ENCODE data around the gene HIVEP3. TPM values are rescaled to one million over a fixed set of nuclear protein-coding genes. Genes with fewer than 3 reads are reported as not detected.

HIVEP3 gene
- total RNA-seq, 1 donor, result 1.8 TPM

- Histone ChIP-seq H2AFZ (ENCODE audit: low read length) (no peak overlapping the region), H3K27ac (ENCODE audit: low read depth, low read length) (no peak overlapping the region), H3K36me3 (ENCODE audit: insufficient read depth, low read length) (no peaks in the 10 kb centered on the region), H4K20me1 (ENCODE audit: insufficient read depth, low read length) (no peaks in the 10 kb centered on the region), H3K4me2 (ENCODE audit: insufficient read depth, low read length) (no peak overlapping the region), H3K9me3 (ENCODE audit: low read depth, low read length) (no peaks in the 10 kb centered on the region), H3K4me3 (ENCODE audit: insufficient read depth, low read length) (no peak overlapping the region), H3K79me2 (ENCODE audit: insufficient read depth, low read length) (peaks cover 4% of the 10 kb centered on the region), H3K4me1 (ENCODE audit: insufficient read depth, low read length) (no peaks in the 10 kb centered on the region), H3K27me3 (ENCODE audit: insufficient read depth, low read length) (no peaks in the 10 kb centered on the region)
- no peak for DNase-seq (ENCODE audit: insufficient read length, low spot score, missing footprints)
- no peak for TF ChIP-seq CTCF (IDR thresholded peaks at IDR 0.05; ENCODE audit: extremely low read depth, low read depth, low read length)
These were observed 320.4 kb downstream of the HIVEP3 start for GRCh38 chr1:41598325-41598724.

DNA sequence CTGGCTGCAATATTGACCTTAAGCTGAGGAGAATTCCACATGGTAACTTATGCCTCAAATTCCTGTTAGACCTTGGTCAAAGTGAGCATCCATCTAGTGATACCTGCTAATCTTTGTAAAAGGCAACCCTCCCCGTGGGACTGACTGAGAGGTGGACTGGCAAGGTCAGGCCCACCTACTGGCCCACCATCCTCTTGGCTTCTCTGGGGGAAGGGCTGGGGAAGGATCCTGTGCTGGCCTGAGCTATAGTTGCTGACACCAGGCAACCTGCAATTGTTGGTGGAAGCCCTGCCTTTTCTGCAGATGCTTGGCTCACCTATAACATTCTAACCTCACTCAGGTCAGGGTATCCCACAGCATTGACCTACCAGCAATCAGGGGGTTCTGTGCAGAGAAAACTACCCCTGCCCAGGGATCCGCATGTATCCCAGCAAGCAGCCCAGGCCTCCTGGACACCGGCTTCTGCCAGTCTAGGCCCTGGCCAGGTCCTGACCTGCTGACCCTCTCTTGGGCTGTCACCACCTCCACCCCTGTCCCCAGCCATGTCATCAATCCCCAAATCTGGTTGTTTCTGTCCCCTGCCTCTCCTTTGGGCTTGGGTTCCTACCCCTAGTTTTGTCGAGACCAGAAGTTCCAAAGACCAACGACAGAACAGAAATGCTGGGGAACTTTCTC, 326.1 kb downstream of the HIVEP3 start:
- no peaks in the 10 kb centered on the region for H3K36me3 ChIP-seq (ENCODE audit: insufficient read depth, low read length)
- no peak overlapping the region for H3K4me3 ChIP-seq (ENCODE audit: insufficient read depth, low read length)
- no peak overlapping the region for H3K27ac ChIP-seq (ENCODE audit: low read depth, low read length)
- peaks cover 6% of the 10 kb centered on the region for H4K20me1 ChIP-seq (ENCODE audit: insufficient read depth, low read length)
- H2AFZ ChIP-seq (ENCODE audit: low read length), result no peak overlapping the region
- H3K9me3 ChIP-seq (ENCODE audit: low read depth, low read length), result no peaks in the 10 kb centered on the region
- no peak for DNase-seq (ENCODE audit: insufficient read length, low spot score, missing footprints)
- no peaks in the 10 kb centered on the region for H3K4me1 ChIP-seq (ENCODE audit: insufficient read depth, low read length)
- H3K79me2 ChIP-seq (ENCODE audit: insufficient read depth, low read length), result peaks cover 2% of the 10 kb centered on the region
- no peak overlapping the region for H3K4me2 ChIP-seq (ENCODE audit: insufficient read depth, low read length)
- no peak for TF ChIP-seq CTCF (IDR thresholded peaks at IDR 0.05; ENCODE audit: extremely low read depth, low read depth, low read length)
- no peaks in the 10 kb centered on the region for H3K27me3 ChIP-seq (ENCODE audit: insufficient read depth, low read length)

DNA sequence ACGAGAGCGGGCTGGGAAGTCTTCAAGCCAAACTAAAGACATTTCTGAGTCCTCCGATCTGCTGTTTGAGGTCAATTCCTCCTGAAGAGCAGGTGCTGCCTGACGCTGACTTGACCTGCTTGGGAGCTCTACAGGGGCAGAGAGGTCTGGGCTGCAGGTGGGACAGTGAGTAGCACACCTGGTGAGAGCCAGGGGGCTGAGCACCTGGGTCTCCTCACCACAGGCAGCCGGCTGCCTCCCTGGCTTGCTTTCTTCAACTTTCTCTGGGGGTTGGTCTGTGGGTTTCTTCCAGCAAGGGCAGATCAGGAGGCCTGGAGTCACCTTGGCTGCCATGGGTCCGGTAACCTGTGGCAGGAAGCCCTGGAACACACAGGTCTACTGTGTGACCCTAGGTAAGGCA, 326.8 kb downstream of the HIVEP3 start:
- Histone ChIP-seq H3K27me3 (ENCODE audit: insufficient read depth, low read length) (no peaks in the 10 kb centered on the region), H3K4me1 (ENCODE audit: insufficient read depth, low read length) (no peaks in the 10 kb centered on the region), H3K9me3 (ENCODE audit: low read depth, low read length) (no peaks in the 10 kb centered on the region), H3K79me2 (ENCODE audit: insufficient read depth, low read length) (no peaks in the 10 kb centered on the region), H3K27ac (ENCODE audit: low read depth, low read length) (no peak overlapping the region), H2AFZ (ENCODE audit: low read length) (no peak overlapping the region), H3K4me2 (ENCODE audit: insufficient read depth, low read length) (no peak overlapping the region), H3K4me3 (ENCODE audit: insufficient read depth, low read length) (no peak overlapping the region), H4K20me1 (ENCODE audit: insufficient read depth, low read length) (peaks cover 6% of the 10 kb centered on the region), H3K36me3 (ENCODE audit: insufficient read depth, low read length) (no peaks in the 10 kb centered on the region)
- DNase-seq (ENCODE audit: insufficient read length, low spot score, missing footprints), result no peak
- TF ChIP-seq CTCF (IDR thresholded peaks at IDR 0.05; ENCODE audit: extremely low read depth, low read depth, low read length), result no peak

GRCh38 chr1:41590331-41590730, 328.4 kb downstream of the HIVEP3 start:
- Histone ChIP-seq H3K36me3 (ENCODE audit: insufficient read depth, low read length) (no peaks in the 10 kb centered on the region), H3K4me3 (ENCODE audit: insufficient read depth, low read length) (no peak overlapping the region), H3K4me1 (ENCODE audit: insufficient read depth, low read length) (no peaks in the 10 kb centered on the region), H3K27me3 (ENCODE audit: insufficient read depth, low read length) (no peaks in the 10 kb centered on the region), H3K4me2 (ENCODE audit: insufficient read depth, low read length) (no peak overlapping the region), H2AFZ (ENCODE audit: low read length) (no peak overlapping the region), H3K27ac (ENCODE audit: low read depth, low read length) (no peak overlapping the region), H3K9me3 (ENCODE audit: low read depth, low read length) (no peaks in the 10 kb centered on the region), H4K20me1 (ENCODE audit: insufficient read depth, low read length) (peaks cover 6% of the 10 kb centered on the region), H3K79me2 (ENCODE audit: insufficient read depth, low read length) (no peaks in the 10 kb centered on the region)
- no peak for TF ChIP-seq CTCF (IDR thresholded peaks at IDR 0.05; ENCODE audit: extremely low read depth, low read depth, low read length)
- no peak for DNase-seq (ENCODE audit: insufficient read length, low spot score, missing footprints)

Data from osteoblast (primary cell).